Kidney (tissue), 14 donors: ENCODE results near the gene BRI3. TPM values are rescaled to one million over a fixed set of nuclear protein-coding genes. Genes with fewer than 3 reads are reported as not detected.

Source experiments
- DNase-seq, 5 donors: peaks; one replicate each; pipeline ENCODE4 v3.0.0-alpha.2; 2013 to 2020
- FAIRE-seq: peaks from 2 replicates; lab custom pipeline; 2012; peaks lifted over from hg19 to GRCh38; lab: Jason Lieb, UNC
- H3K27ac ChIP-seq, 2 donors: one replicate each; pipeline ENCODE4 v1.7.0; 2013; ENCODE audit warnings: low read depth in 2 of 2, low read length in 2 of 2, inconsistent platforms in 1 of 2
- H3K27me3 ChIP-seq: one replicate; pipeline ENCODE4 v1.7.1; 2013; ENCODE audit warnings: low read length, inconsistent platforms; ENCODE audit not compliant: control insufficient read depth, insufficient read depth
- H3K36me3 ChIP-seq, 3 donors: one replicate each; pipeline versions ENCODE4 v1.7.0 to v1.7.1; 2013; ENCODE audit warnings: low read length in 3 of 3, control low read depth in 1 of 3, inconsistent platforms in 1 of 3; ENCODE audit not compliant: insufficient read depth in 3 of 3, control insufficient read depth in 2 of 3
- H3K4me1 ChIP-seq, 3 donors: one replicate each; pipeline versions ENCODE4 v1.7.0 to v1.7.1; 2013; ENCODE audit warnings: low read length in 3 of 3, inconsistent platforms in 1 of 3, low read depth in 1 of 3; ENCODE audit not compliant: control insufficient read depth in 2 of 3, insufficient read depth in 2 of 3
- H3K4me3 ChIP-seq, 3 donors: one replicate each; pipeline versions ENCODE4 v1.7.0 to v1.8.1; 2013; ENCODE audit warnings: low read length in 3 of 3, control low read depth in 1 of 3, inconsistent platforms in 1 of 3
- H3K9ac ChIP-seq, 3 donors: one replicate each; pipeline versions ENCODE4 v1.7.0 to v1.7.1; 2013; ENCODE audit warnings: low read length in 3 of 3, control low read depth in 1 of 3, inconsistent platforms in 1 of 3
- H3K9me3 ChIP-seq, 3 donors: one replicate each; pipeline versions ENCODE4 v1.7.0 to v1.7.1; 2013; ENCODE audit warnings: low read length in 3 of 3, control low read depth in 1 of 3, inconsistent platforms in 1 of 3; ENCODE audit not compliant: control insufficient read depth in 2 of 3, insufficient read depth in 1 of 3
- CTCF ChIP-seq: IDR thresholded peaks from 3 replicates; pipeline ENCODE4 v1.5.1; 2012; ENCODE audit warnings: mild to moderate bottlenecking, moderate library complexity, borderline replicate concordance; ENCODE audit not compliant: insufficient read depth; ENCODE audit errors: extremely low read depth
- intact Hi-C: fragments of 100-400 bp; cut with DNase I; formaldehyde crosslinking; loops from one replicate; pipeline ENCODE4 v1.11.1; 2022
- polyA plus RNA-seq: library from polyadenylated mRNA; stranded (reverse); fragments of 350-450 nt; fragmentation: Illumina TruSeq; extraction: RNeasy Lipid Tissue Mini Kit (QIAGEN cat#74804); gene quantifications from one replicate; pipeline ENCODE4 v1.2.3, GENCODE V29; 2014; ENCODE audit warnings: low read depth, low replicate concordance; ENCODE audit not compliant: insufficient read depth
- total RNA-seq: library from RNA; stranded (reverse); fragmentation: NEBNext Ultra II Directional; extraction: Animal tissue kit (Norgen Biotek cat#: 25700); gene quantifications from one replicate; pipeline ENCODE4 v1.2.1, GENCODE V29; 2021
- donor health status: control.
- donor health status: control.
- donor health status: control.
- donor health status: control.
- donor health status: control.
- donor health status: DM: yes; HTN: yes; CAD: no.
- donor health status: Normal renal cell carcinoma (clear cell type).

Gene BRI3
- total and polyA plus RNA-seq, 2 donors from 2014 or later: 192 to 240 TPM

GRCh38 chr7:98294798-98295382, 13.4 kb downstream of the BRI3 start:
- Histone ChIP-seq H3K27ac (no peak overlapping the region), H3K36me3 (peaks cover 0 to 25% (median 10%) of the 10 kb centered on the region in 3 donors), H3K4me1 (peaks cover 0 to 3% (median 0%) of the 10 kb centered on the region in 3 donors), H3K4me3 (no peak overlapping the region), H3K9me3 (no peaks in the 10 kb centered on the region), H3K9ac (no peak overlapping the region), H3K27me3 (no peaks in the 10 kb centered on the region)
- intact Hi-C loops: loop anchor here (10.0 kb wide), 1 partner anchor 110 kb away; the partner anchor contains the start of gene BAIAP2L1
- DNase-seq (peak; percentile 71 to 82 (median 79)), FAIRE-seq (no peak)
- TF ChIP-seq CTCF: peak; percentile 54

GRCh38 chr7:98295467-98296192, 14.1 kb downstream of the BRI3 start:
- FAIRE-seq: no peak
- Histone ChIP-seq H3K27ac (no peak overlapping the region), H3K27me3 (no peaks in the 10 kb centered on the region), H3K36me3 (peaks cover 0 to 24% (median 10%) of the 10 kb centered on the region in 3 donors), H3K9ac (no peak overlapping the region), H3K9me3 (no peaks in the 10 kb centered on the region), H3K4me1 (peaks cover 0 to 3% (median 0%) of the 10 kb centered on the region in 3 donors), H3K4me3 (no peak overlapping the region)
- peak in 1 of 5 donors; percentile 32 for DNase-seq
- no peak for TF ChIP-seq CTCF
- intact Hi-C loops: loop anchor here (10.0 kb wide), 1 partner anchor 109 kb away; the partner anchor contains the start of gene BAIAP2L1

DNA sequence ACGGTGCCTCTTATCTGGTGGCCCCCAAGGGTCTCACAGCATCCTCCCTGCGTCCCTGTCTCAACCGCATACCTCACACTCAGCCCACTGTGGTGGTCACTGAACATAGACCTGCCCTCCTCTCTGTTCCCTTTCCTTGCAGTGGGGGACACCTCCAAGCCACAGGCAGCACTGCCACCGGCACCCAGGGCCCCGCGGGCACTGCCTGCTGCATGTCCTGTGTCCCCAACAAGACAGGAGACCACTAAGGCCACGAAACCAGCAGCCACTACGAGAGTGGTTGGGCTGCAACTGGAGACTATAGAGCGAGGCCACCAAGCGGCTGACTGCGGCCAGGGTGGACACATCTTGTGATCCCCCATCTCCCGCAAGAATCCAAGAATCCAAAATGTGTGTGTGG, 15.3 kb downstream of the BRI3 start:
- H3K9me3 ChIP-seq: no peaks in the 10 kb centered on the region
- FAIRE-seq: no peak
- DNase-seq: no peak
- intact Hi-C loops: loop anchor here (10.0 kb wide), 1 partner anchor 108 kb away; the partner anchor contains the start of gene BAIAP2L1
- H3K9ac ChIP-seq: no peak overlapping the region
- H3K4me3 ChIP-seq: no peak overlapping the region
- H3K4me1 ChIP-seq: peaks cover 0 to 3% (median 0%) of the 10 kb centered on the region in 3 donors
- TF ChIP-seq CTCF: no peak
- H3K27me3 ChIP-seq: no peaks in the 10 kb centered on the region
- H3K36me3 ChIP-seq: peaks cover 0 to 18% (median 10%) of the 10 kb centered on the region in 3 donors
- H3K27ac ChIP-seq: no peak overlapping the region
